HG02870 (cell line): ENCODE measurements around the gene ABAT.
"Not testable (repeated sequence)": the region's sequence is repeated elsewhere in the genome, so short reads cannot be mapped to it uniquely, and the experiment has no call there.

Source experiments
- ATAC-seq: cut with Tn5 transposase; IDR thresholded peaks from one replicate; pipeline ENCODE4 v1.9.1; 2021; ENCODE audit warnings: mild to moderate bottlenecking, moderate library complexity; ENCODE audit not compliant: unreplicated experiment

Gene ABAT

DNA sequence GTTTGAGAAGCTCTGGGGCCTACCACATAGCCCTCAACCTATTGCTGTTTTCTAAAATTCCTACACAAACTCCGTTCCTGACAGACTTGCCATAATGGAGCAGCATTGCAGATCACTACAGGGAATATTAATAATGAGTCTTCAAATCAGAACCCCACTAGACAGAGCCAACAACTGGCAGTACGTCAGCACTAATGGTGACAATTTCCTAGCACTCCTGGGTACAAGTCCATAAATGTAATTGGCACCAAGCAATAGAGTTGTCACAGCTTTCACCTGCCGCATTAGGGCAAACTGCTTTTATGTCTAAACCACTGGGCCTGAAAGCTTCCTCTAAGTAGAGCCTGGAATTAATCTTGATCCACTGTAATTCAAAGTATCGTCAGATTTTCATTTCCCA lies 25.5 kb upstream of the ABAT start:
- ATAC-seq = no peak

- no peak for ATAC-seq
Measured at GRCh38 chr16:8649829-8650554, 24.4 kb upstream of the ABAT start.

DNA sequence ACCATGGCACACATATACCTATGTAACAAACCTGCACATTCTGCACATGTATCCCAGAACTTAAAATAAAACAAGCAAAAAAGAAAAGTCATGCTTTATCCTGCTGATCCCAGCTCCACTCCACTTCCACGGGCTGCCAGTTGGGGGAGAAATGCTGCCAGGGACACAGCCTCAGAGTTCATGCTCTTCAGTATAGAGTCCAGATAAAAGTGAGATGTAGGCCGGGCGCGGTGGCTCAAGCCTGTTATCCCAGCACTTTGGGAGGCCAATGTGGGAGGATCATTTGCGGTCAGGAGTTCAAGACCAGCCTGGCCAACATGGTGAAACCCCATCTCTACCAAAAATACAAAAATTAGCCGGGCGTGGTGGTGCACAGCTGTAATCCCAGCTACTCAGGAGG lies 22.5 kb upstream of the ABAT start:
- ATAC-seq = not testable (repeated sequence)

DNA sequence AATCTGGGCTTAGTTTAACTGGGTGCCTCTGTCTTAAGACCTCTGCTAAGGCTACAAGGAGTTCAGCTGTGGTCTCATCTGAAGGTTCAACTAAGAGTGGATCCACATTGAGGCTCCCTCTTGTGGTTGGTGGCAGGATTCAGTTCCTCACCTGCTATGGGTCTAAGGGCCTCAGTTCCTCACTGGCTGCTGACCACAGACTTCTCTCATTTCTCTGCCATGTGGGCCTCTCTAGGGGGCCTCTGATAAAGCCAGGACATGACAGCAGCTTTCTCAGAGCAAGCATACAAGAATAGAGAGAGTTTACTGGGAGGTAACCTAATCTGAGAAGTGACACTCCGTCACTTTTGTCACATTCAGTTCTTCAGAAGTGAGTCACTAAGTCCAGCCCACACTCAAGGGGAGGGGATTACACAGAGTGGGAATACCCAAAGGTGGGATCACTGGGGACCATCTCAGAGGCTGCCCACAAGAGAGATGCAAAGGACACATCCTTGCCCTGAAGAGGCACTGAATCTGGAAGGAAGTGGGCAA lies 19.2 kb upstream of the ABAT start:
- peak; percentile 80 for ATAC-seq

- no peak for ATAC-seq
Measured at GRCh38 chr16:8656376-8656775, 18.0 kb upstream of the ABAT start.

- no peak for ATAC-seq
Measured at GRCh38 chr16:8660841-8661301, 13.5 kb upstream of the ABAT start.

GRCh38 chr16:8661703-8662102 lies 12.7 kb upstream of the ABAT start:
- ATAC-seq = no peak

- ATAC-seq = no peak
Measured at GRCh38 chr16:8663192-8664089, 11.0 kb upstream of the ABAT start.

DNA sequence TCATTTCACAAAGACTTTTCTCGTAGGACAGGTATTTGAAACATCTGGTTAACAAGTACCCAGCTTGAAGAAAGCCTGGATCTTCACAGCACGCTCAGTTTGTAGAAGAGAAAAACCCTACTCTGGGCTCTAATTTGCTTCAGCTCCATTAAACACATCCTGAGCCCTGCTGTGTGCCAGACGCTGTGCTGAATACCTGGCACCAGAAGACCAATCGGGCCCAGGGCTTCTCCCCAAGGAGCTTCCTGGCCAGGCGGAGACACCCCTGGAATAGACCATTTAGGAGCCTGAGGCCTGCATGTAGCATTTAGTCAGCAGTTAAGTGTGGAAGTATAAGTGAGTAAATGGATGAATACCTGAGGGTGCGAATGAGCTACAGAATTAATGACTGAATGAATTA lies 8.9 kb upstream of the ABAT start:
- no peak for ATAC-seq

- no peak for ATAC-seq
Measured at GRCh38 chr16:8667492-8667891, 6.9 kb upstream of the ABAT start.

DNA sequence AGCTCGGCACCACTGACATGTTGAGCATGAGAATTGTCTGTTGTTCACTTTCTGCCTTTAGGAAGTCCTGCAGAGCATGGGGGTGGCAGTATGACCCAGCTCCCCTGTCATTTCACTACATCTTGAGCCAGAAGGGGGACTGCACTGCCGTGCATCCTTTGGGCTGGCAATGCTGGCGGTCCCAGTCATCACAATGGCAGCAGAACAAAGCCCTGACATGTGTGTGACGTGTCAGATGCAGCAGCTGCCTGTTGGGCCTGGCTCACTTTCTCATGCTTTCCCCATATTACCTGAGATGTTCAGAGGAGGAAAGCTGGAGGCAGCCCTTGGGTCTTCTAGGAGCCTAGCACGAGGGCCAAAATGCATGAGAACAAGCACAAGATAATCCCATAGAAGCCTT lies 6.3 kb upstream of the ABAT start:
- ATAC-seq = no peak

DNA sequence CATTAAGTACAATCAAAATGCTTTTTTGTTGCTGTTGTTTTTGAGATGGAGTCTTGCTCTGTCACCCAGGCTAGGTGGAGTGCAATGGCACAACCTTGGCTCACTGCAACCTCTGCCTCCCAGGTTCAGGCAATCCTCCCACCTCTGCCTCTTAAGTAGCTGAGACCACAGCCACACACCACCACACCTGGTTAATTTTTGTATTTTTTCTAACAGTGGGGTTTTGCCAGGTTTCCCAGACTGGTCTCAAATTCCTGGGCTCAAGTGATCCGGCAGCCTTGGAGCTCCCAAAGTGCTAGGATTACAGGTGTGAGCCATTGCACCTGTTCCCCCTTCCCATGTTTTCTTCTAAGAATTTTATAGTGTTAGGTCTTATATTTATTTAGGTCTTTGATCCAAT lies 4.9 kb upstream of the ABAT start:
- no peak for ATAC-seq

- ATAC-seq = no peak
Measured at GRCh38 chr16:8670014-8670560, 4.3 kb upstream of the ABAT start.

DNA sequence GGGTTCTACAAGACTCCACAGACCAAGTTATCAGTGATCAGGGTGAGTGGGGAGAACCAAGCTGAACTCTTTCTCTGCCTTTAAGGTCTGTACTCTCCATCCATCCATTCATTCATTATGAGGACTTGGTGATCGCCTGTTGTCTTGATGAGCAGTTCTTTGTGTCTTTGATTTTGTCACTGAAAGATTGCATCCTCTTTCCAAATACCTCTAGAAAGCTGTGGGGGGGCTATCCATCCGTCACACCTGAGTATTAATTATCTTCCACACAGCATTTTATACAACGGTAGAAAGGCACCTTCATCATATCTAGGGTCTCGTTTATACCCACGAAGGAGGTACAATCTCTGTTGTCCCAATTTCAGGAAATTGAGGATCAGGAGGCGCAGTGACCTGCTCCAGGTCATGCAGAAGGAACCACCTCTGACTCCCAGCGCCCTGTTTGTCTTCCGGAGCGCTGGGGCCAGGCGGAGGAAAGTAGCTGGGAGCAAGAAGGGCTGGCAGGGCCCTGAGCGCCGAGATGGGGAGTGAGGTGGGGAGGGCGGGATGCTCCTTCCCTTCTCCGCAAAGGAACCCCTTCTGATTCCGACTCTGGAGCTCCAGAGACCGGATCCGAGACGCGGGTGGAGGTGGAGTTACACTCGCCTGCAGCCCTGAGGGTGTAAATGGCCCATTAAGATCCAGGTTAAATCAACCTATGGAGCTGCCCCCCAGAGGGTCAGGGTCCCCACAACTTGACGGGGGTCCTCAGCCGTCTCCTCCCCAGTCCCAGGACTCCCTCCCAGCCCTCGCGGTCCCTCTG lies 605 bp upstream of the ABAT start:
- peak; percentile 47 for ATAC-seq

- ATAC-seq = no peak
Measured at GRCh38 chr16:8675183-8676159, 1.1 kb downstream of the ABAT start.

DNA sequence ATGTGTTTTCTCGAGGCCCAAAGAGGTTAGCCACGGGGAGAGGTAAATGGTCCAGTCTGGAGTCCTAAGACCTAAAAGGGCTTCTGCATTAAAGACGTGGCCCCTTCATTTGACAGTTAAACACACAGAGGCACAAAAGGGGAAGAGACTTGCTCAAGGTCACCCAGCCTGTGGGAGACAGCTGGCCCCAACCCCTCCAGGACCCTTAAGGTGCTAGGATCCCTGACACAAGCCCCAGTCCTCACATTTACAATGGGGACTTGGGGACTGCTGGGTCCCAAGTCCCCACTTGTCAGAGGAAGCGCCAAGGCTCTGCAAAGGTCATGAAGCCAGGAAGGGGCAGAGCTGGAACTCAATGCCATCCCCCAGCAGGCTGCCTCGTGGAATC lies 1.7 kb downstream of the ABAT start:
- ATAC-seq = no peak

DNA sequence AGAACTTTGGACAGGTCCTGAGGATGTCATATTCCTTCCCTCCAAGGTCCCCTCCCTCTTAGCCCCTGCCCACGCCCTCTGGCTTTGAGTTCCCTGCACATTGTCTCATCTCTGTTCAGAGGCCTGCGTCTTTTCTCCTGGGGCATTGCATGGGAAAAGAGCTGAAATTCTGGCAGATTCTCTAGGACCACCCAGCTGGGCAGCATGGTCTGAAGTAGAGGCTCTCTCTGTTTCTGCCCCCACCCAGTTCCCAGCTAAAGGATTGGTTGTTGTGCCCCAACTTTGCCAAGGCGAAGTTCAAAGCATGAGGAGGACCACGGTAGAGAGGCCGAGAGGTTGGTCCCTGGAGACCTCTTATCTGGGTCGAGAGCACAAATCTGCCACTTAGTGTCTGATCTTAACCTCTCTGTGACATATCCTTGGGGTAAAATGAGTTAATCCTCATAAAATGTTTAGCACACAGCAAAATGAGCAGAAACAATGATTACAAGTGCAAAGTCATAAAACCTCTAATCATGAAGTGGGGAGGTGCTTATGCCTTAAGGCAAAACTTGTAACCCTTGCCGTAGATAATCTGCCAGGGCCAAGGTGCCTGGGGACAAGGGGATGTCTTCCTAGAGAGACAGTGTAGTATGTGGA lies 2.4 kb downstream of the ABAT start:
- ATAC-seq = no peak

GRCh38 chr16:8677481-8677880 lies 3.1 kb downstream of the ABAT start:
- ATAC-seq = no peak
